HCT116 (cell line): ENCODE measurements around the gene MPV17L. TPM values are rescaled to one million over a fixed set of nuclear protein-coding genes. Genes with fewer than 3 reads are reported as not detected.
"Not testable (repeated sequence)": the region's sequence is repeated elsewhere in the genome, so short reads cannot be mapped to it uniquely, and the experiment has no call there.

Experiments used
- ATAC-seq: fragments of 200-7000 bp; cut with Tn5 transposase; 2 replicates; pipeline ENCODE4 v1.9.1; 2020; ENCODE audit warnings: mild to moderate bottlenecking, moderate library complexity
- BruUV-seq: library from RNA; stranded (reverse); fragments of 400-500 nt; replicated peaks from 2 replicates; lab custom pipeline; 2021; lab: Mats Ljungman, UMichigan
- CTCF ChIA-PET: fragments of 300-600 bp; sonication (Branson Sonifier 250); formaldehyde crosslinking; loops from one replicate; lab custom pipeline; 2021; ENCODE audit warnings: antibody characterized with exemption; lab: Charles Lee
- POLR2A ChIA-PET: fragments of 300-600, 350-600 bp; sonication (Branson Sonifier 250); formaldehyde crosslinking; loops from one replicate; lab custom pipeline; 2021; ENCODE audit warnings: antibody characterized with exemption; lab: Charles Lee
- RAD21 ChIA-PET, 2 experiments: fragments of 300-600 bp; sonication (Branson Sonifier 250); formaldehyde crosslinking; loops; one replicate each; lab custom pipeline; 2023; ENCODE audit warnings: low total read pairs in 2 of 2; ENCODE audit not compliant: uncharacterized antibody in 2 of 2, unreplicated experiment in 2 of 2, low non-redundant PET in 1 of 2; lab: Charles Lee
- DNase-seq: peaks from one replicate; pipeline ENCODE4 v3.0.0-alpha.2; 2010; ENCODE audit warnings: low read depth, low spot score
- H2AFZ ChIP-seq: fragments of 200-600 bp; shearing (Covaris generic), sonication (generic); 2 replicates; pipeline ENCODE4 v1.6.1; 2017; ENCODE audit warnings: low read depth, mixed run types, mixed read lengths, antibody characterized with exemption, low read length; ENCODE audit not compliant: poor library complexity, severe bottlenecking
- H3K27ac ChIP-seq: 2 replicates; pipeline ENCODE4 v1.5.1; 2012; ENCODE audit warnings: low read depth, low read length
- H3K27me3 ChIP-seq: fragments of 200-600 bp; sonication (generic); 2 replicates; pipeline ENCODE4 v1.6.1; 2016; ENCODE audit warnings: mixed run types, low read length, mixed read lengths; ENCODE audit not compliant: insufficient read depth
- H3K36me3 ChIP-seq, 2 experiments: fragments of 200-500 bp in 1 of 2; fragments of 200-600 bp in 1 of 2; sonication (Bioruptor generic) in 1 of 2; sonication (generic) in 1 of 2; 2 replicates each; pipeline versions ENCODE4 v1.5.1 to v1.6.1; 2014 to 2016; ENCODE audit warnings: low read length in 2 of 2, inconsistent platforms in 1 of 2, mixed read lengths in 1 of 2, mixed run types in 1 of 2; ENCODE audit not compliant: insufficient read depth in 2 of 2, control insufficient read depth in 1 of 2
- H3K4me1 ChIP-seq, 2 experiments: fragments of 200-600 bp in 1 of 2; sonication (generic) in 1 of 2; 2 replicates each; pipeline versions ENCODE4 v1.5.1 to v1.6.1; 2012 to 2017; ENCODE audit warnings: low read length in 2 of 2, inconsistent platforms in 1 of 2, mild to moderate bottlenecking in 1 of 2, mixed read lengths in 1 of 2, mixed run types in 1 of 2, moderate library complexity in 1 of 2; ENCODE audit not compliant: insufficient read depth in 2 of 2, control insufficient read depth in 1 of 2
- H3K4me2 ChIP-seq: fragments of 200-600 bp; sonication (generic); 2 replicates; pipeline ENCODE4 v1.6.1; 2017; ENCODE audit warnings: mixed run types, low read length, mixed read lengths
- H3K4me3 ChIP-seq, 2 experiments: fragments of 200-600 bp in 1 of 2; sonication (generic) in 1 of 2; replicated peaks in 1 of 2; 2 replicates each; pipeline ENCODE4 v1.5.1; 2011 to 2016; ENCODE audit warnings: low read length in 2 of 2, control low read depth in 1 of 2, low read depth in 1 of 2, mild to moderate bottlenecking in 1 of 2, mixed read lengths in 1 of 2, mixed run types in 1 of 2
- H3K79me2 ChIP-seq: fragments of 200-600 bp; sonication (generic); 2 replicates; pipeline ENCODE4 v1.6.1; 2017; ENCODE audit warnings: mild to moderate bottlenecking, mixed run types, low read length, moderate library complexity, mixed read lengths; ENCODE audit not compliant: insufficient read depth
- H3K9ac ChIP-seq: fragments of 200-600 bp; sonication (generic); 2 replicates; pipeline ENCODE4 v1.6.1; 2016; ENCODE audit warnings: low read length, mixed read lengths
- H3K9me2 ChIP-seq: fragments of 200-600 bp; sonication (generic), shearing (Covaris generic); 2 replicates; pipeline ENCODE4 v1.6.1; 2017; ENCODE audit warnings: mixed run types, mild to moderate bottlenecking, moderate library complexity; ENCODE audit not compliant: insufficient read depth
- H3K9me3 ChIP-seq, 2 experiments: fragments of 200-500 bp in 1 of 2; fragments of 200-600 bp in 1 of 2; sonication (Bioruptor generic) in 1 of 2; sonication (generic) in 1 of 2; 2 replicates each; pipeline ENCODE4 v1.6.1; 2014 to 2017; ENCODE audit warnings: low read length in 2 of 2, mixed read lengths in 2 of 2, inconsistent platforms in 1 of 2, low read depth in 1 of 2, mild to moderate bottlenecking in 1 of 2, mixed run types in 1 of 2, moderate library complexity in 1 of 2; ENCODE audit not compliant: control insufficient read depth in 1 of 2, insufficient read depth in 1 of 2
- H4K20me1 ChIP-seq: fragments of 200-600 bp; sonication (generic), shearing (Covaris generic); 2 replicates; pipeline ENCODE4 v1.6.1; 2017; ENCODE audit warnings: mixed run types, mild to moderate bottlenecking, moderate library complexity; ENCODE audit not compliant: insufficient read depth
- intact Hi-C: fragments of 100-400 bp; cut with micrococcal nuclease; formaldehyde crosslinking; loops from 2 replicates; pipeline ENCODE4 v1.10.0; 2022
- total RNA-seq: library from RNA; stranded (reverse); gene quantifications from one replicate; pipeline ENCODE4 v1.2.1, GENCODE V29; 2021; ENCODE audit not compliant: unreplicated experiment

The MPV17L gene
- total RNA-seq, 1 experiment from 2014 or later: not detected

DNA sequence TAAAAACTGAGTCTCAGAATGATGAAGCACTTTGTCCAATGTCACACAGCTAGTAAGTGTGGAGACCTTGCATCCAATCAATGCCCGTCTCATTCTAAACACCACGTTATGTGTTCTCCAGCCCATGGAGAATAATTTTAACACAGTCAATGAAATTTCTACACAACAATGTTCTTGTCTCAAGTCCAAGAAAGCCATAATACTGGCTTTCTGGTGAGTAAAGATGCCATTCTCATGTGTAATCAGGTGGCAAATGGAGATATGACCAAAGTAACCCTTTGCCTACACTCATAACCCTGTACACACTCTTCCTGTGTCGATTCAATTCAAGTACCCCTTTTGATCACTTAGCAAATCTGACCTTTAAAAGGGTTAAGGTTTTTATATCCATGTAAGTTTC lies 12.7 kb upstream of the MPV17L start:
- RAD21 ChIA-PET, intact Hi-C loops, H3K9me3 ChIP-seq, H3K4me1 ChIP-seq, H3K27me3 ChIP-seq, BruUV-seq, POLR2A ChIA-PET, H2AFZ ChIP-seq, DNase-seq, H3K9me2 ChIP-seq, H3K9ac ChIP-seq, H4K20me1 ChIP-seq, H3K27ac ChIP-seq, ATAC-seq, H3K36me3 ChIP-seq, CTCF ChIA-PET, H3K4me3 ChIP-seq, H3K79me2 ChIP-seq: not testable (repeated sequence)
- H3K4me2 ChIP-seq: peak overlapping the region; percentile 53

DNA sequence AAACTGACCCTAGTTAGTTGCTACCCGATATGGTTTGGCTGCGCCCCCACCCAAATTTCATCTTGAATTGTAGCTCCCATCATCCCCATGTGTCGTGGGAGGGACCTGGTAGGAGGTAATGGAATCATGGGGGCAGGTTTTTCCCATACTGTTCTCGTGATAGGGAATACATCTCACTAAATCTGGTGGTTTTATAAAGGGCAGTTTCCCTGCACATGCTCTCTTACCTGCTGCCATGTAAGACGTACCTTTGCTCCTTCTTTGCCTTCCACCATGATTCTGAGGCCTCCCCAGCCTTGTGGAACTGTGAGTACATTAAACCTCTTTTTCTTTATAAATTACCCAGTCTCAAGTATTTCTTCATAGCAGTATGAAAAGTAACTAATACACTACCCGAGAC lies 7.5 kb upstream of the MPV17L start:
- RAD21 ChIA-PET, H3K4me2 ChIP-seq: not testable (repeated sequence)

DNA sequence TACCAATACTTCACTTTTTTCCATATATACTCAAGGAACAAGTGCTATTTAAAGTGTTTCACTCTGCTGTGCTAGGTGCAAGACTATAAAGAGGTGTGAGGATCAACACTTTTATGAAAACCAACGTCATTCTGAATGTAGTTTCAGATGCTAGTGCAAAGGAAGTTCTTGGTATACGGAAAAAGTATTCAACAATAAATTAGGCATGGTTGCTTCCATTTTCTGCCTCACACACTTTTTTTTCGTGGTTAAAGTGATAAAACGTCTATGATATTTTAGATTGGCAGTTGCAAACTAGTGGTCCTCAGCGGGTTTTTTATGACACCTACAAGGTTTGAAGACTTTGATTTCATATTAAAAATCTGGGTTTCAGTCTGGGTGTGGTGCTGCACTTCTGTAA lies 5.6 kb upstream of the MPV17L start:
- H4K20me1 ChIP-seq, H3K27ac ChIP-seq, H3K4me3 ChIP-seq, DNase-seq, ATAC-seq, H3K9me2 ChIP-seq, H3K4me1 ChIP-seq, H3K9me3 ChIP-seq, H2AFZ ChIP-seq, H3K27me3 ChIP-seq, H3K79me2 ChIP-seq, H3K4me2 ChIP-seq, CTCF ChIA-PET, intact Hi-C loops, H3K36me3 ChIP-seq, POLR2A ChIA-PET, H3K9ac ChIP-seq, BruUV-seq, RAD21 ChIA-PET: not testable (repeated sequence)

More for the DNA sequence above, 7.5 kb upstream of the MPV17L start:
- H3K9me3 ChIP-seq, H3K36me3 ChIP-seq, CTCF ChIA-PET, H3K9me2 ChIP-seq, H3K27me3 ChIP-seq, DNase-seq, BruUV-seq, H3K4me3 ChIP-seq, H2AFZ ChIP-seq, H4K20me1 ChIP-seq, H3K4me1 ChIP-seq, H3K9ac ChIP-seq, H3K27ac ChIP-seq, intact Hi-C loops, H3K79me2 ChIP-seq, ATAC-seq: not testable (repeated sequence)
- POLR2A ChIA-PET: interaction anchor here (0.6 kb wide), 1 partner anchor 15 kb away, joined by 3 read pairs; no protein-coding TSS in a partner anchor

DNA sequence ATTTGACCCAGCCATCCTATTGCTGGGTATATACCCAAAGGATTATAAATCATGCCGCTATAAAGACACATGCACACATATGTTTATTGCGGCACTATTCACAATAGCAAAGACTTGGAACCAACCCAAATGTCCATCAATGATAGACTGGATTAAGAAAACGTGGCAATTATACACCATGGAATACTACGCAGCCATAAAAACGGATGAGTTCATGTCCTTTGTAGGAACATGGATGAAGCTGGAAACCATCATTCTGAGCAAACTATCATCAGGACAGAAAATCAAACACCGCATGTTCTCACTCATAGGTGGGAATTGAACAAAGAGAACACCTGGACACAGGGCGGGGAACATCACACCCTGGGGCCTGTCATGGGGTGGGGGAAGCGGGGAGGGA lies 2.5 kb upstream of the MPV17L start:
- BruUV-seq, H3K4me1 ChIP-seq, intact Hi-C loops, H4K20me1 ChIP-seq, H2AFZ ChIP-seq, POLR2A ChIA-PET, H3K4me2 ChIP-seq, RAD21 ChIA-PET, H3K27ac ChIP-seq, H3K79me2 ChIP-seq, H3K27me3 ChIP-seq, CTCF ChIA-PET, H3K9ac ChIP-seq, ATAC-seq, H3K4me3 ChIP-seq, DNase-seq, H3K36me3 ChIP-seq, H3K9me2 ChIP-seq, H3K9me3 ChIP-seq: not testable (repeated sequence)

DNA sequence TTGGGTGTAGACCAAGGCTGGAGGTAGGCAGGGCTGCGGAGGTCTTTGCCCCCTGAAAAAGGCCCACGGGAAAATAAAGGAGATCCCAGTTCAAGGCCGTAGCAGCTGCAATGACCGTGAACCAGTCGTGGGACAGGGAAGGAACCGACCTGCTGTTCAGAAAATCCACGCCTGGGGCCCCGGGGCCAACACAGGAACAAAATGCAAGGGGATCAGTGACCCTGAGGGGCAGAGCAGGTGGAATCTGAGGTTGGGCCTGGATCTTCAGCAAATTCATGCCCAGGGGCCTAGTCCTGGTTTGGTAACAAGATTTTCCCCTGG lies 915 bp downstream of the MPV17L start:
- H3K9me2 ChIP-seq, DNase-seq, H3K9ac ChIP-seq, POLR2A ChIA-PET, H3K36me3 ChIP-seq, intact Hi-C loops, H4K20me1 ChIP-seq, CTCF ChIA-PET, H3K27ac ChIP-seq, H2AFZ ChIP-seq, H3K4me2 ChIP-seq, RAD21 ChIA-PET, H3K4me3 ChIP-seq, H3K27me3 ChIP-seq, H3K4me1 ChIP-seq, ATAC-seq, H3K9me3 ChIP-seq, BruUV-seq, H3K79me2 ChIP-seq: not testable (repeated sequence)
